Measurements from ENCODE around the gene NPR1. TPM values are rescaled to one million over a fixed set of nuclear protein-coding genes. Genes with fewer than 3 reads are reported as not detected.
A peak's percentile ranks its signal among the peaks of the same experiment; 100 is the strongest.

The NPR1 gene
- total and polyA plus RNA-seq, 2 of the 13 experiments (the other 11 are each of a cell fraction or from before 2014, with no cell fraction given) = not detected

DNA sequence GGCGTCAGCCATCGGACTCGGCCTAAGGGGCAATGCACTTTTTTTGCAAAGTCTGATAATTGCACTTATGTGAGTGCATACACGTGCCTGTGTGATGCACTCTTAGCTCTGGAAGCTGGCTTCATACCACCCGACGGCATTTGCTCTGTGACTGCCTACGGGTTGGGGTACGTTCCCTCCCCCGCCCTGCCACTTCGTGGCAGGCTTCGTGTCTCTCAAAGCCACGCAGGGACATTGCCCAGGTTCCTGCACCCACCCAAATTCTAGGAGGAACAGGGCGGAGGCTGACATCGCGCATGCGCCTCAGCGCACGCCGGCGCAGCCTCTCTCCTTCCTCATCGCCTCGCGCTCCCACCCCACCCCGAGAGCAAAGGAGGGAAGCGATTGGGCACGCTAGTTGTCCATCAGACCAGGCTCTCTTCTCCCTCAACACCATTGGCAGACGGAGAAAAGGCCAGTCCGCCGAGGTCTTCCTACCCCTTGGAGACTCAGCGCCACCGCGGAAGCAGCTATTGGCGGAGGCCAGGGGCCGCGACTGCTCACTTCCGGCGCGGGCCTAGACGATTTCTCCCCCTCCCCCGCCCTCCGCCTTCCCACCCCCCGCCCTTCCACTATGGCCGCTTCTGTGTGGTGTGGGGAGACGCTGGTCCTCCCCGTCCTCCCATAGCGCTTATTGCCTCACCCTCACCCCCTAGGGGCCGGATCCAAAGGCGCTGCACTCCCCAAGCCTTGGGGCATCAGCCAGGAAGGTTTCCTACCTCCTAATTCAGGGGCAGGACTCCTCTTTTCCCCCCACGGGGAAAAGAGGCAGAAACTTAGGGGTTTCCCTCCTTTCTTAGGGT, 49.2 kb downstream of the NPR1 start, which contains the start of gene INTS3 (continued):
- TF ChIP-seq, protein P1, sequence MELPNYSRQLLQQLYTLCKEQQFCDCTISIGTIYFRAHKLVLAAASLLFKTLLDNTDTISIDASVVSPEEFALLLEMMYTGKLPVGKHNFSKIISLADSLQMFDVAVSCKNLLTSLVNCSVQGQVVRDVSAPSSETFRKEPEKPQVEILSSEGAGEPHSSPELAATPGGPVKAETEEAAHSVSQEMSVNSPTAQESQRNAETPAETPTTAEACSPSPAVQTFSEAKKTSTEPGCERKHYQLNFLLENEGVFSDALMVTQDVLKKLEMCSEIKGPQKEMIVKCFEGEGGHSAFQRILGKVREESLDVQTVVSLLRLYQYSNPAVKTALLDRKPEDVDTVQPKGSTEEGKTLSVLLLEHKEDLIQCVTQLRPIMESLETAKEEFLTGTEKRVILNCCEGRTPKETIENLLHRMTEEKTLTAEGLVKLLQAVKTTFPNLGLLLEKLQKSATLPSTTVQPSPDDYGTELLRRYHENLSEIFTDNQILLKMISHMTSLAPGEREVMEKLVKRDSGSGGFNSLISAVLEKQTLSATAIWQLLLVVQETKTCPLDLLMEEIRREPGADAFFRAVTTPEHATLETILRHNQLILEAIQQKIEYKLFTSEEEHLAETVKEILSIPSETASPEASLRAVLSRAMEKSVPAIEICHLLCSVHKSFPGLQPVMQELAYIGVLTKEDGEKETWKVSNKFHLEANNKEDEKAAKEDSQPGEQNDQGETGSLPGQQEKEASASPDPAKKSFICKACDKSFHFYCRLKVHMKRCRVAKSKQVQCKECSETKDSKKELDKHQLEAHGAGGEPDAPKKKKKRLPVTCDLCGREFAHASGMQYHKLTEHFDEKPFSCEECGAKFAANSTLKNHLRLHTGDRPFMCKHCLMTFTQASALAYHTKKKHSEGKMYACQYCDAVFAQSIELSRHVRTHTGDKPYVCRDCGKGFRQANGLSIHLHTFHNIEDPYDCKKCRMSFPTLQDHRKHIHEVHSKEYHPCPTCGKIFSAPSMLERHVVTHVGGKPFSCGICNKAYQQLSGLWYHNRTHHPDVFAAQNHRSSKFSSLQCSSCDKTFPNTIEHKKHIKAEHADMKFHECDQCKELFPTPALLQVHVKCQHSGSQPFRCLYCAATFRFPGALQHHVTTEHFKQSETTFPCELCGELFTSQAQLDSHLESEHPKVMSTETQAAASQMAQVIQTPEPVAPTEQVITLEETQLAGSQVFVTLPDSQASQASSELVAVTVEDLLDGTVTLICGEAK (IDR thresholded peaks at IDR 0.05) = no peak
- TF ChIP-seq, protein P1 (CRISPR knock-in tag; IDR thresholded peaks at IDR 0.05) = 0 out of 2 replicates have a peak, but pooled peaks have one; percentile 29
- TF ChIP-seq GABPB1 (CRISPR knock-in tag; IDR thresholded peaks at IDR 0.05) = peak; percentile 92
- TF ChIP-seq ZNF883 (CRISPR knock-in tag; IDR thresholded peaks at IDR 0.05; ENCODE audit: not compliant biosample characterization) = peak; percentile 92
- TF ChIP-seq SOX6 (IDR thresholded peaks at IDR 0.05) = no peak
- peak; percentile 43; the same call in 1 of the 2 replicates for TF ChIP-seq SOX6 (CRISPR knock-in tag; IDR thresholded peaks at IDR 0.05)
- TF ChIP-seq, protein P2, sequence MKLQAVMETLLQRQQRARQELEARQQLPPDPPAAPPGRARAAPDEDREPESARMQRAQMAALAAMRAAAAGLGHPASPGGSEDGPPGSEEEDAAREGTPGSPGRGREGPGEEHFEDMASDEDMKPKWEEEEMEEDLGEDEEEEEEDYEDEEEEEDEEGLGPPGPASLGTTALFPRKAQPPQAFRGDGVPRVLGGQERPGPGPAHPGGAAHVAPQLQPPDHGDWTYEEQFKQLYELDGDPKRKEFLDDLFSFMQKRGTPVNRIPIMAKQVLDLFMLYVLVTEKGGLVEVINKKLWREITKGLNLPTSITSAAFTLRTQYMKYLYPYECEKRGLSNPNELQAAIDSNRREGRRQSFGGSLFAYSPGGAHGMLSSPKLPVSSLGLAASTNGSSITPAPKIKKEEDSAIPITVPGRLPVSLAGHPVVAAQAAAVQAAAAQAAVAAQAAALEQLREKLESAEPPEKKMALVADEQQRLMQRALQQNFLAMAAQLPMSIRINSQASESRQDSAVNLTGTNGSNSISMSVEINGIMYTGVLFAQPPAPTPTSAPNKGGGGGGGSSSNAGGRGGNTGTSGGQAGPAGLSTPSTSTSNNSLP (IDR thresholded peaks at IDR 0.05; ENCODE audit: low read depth, low read length) = no peak
- TF ChIP-seq, protein P3, sequence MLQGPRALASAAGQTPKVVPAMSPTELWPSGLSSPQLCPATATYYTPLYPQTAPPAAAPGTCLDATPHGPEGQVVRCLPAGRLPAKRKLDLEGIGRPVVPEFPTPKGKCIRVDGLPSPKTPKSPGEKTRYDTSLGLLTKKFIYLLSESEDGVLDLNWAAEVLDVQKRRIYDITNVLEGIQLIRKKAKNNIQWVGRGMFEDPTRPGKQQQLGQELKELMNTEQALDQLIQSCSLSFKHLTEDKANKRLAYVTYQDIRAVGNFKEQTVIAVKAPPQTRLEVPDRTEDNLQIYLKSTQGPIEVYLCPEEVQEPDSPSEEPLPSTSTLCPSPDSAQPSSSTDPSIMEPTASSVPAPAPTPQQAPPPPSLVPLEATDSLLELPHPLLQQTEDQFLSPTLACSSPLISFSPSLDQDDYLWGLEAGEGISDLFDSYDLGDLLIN (CRISPR knock-in tag; IDR thresholded peaks at IDR 0.05; ENCODE audit: borderline replicate concordance) = no peak
- 0 out of 2 replicates have a peak, but pooled peaks have one; percentile 29 for TF ChIP-seq ERF (CRISPR knock-in tag; IDR thresholded peaks at IDR 0.05)
- TF ChIP-seq ZNF841 (CRISPR knock-in tag; IDR thresholded peaks at IDR 0.05; ENCODE audit: borderline replicate concordance) = no peak
- TF ChIP-seq RFXAP (CRISPR knock-in tag; IDR thresholded peaks at IDR 0.05; ENCODE audit: borderline replicate concordance) = peak; percentile 96
- peak; percentile 69 for TF ChIP-seq POLR2AphosphoS5 (IDR thresholded peaks at IDR 0.05; ENCODE audit: low read depth, low read length)
- TF ChIP-seq GFI1 (CRISPR knock-in tag; IDR thresholded peaks at IDR 0.05; ENCODE audit: borderline replicate concordance) = peak; percentile 26; the same call in 1 of the 2 replicates
- no peak for TF ChIP-seq ZNF782 (CRISPR knock-in tag; IDR thresholded peaks at IDR 0.05; ENCODE audit: borderline replicate concordance)
- TF ChIP-seq DR1 (CRISPR knock-in tag; IDR thresholded peaks at IDR 0.05) = no peak
- TF ChIP-seq ZNF839 (CRISPR knock-in tag; IDR thresholded peaks at IDR 0.05; ENCODE audit: borderline replicate concordance) = 0 out of 2 replicates have a peak, but pooled peaks have one; percentile 71
- peak; percentile 20; the same call in 1 of the 2 replicates for TF ChIP-seq EED (CRISPR knock-in tag; IDR thresholded peaks at IDR 0.05)

All from HepG2 (cell line).